ENCODE data around the gene ZDHHC12. TPM values are rescaled to one million over a fixed set of nuclear protein-coding genes. Genes with fewer than 3 reads are reported as not detected.

Gene ZDHHC12
- total and polyA plus RNA-seq, 2 of the 13 experiments (the other 11 are each of a cell fraction or from before 2014, with no cell fraction given): 25.4 to 28.0 TPM

- TF ChIP-seq SOX13 (IDR thresholded peaks at IDR 0.05) (no peak), SOX13 (CRISPR knock-in tag; conservative IDR thresholded peaks at IDR 0.05 in 1 of 2, IDR thresholded peaks at IDR 0.05 in 1 of 2) (no peak), KMT2B (CRISPR knock-in tag; IDR thresholded peaks at IDR 0.05) (no peak), ZNF3 (CRISPR knock-in tag; IDR thresholded peaks at IDR 0.05) (no peak), RAD21 (CRISPR knock-in tag; IDR thresholded peaks at IDR 0.05) (peak; percentile 25; the same call in 1 of the 2 replicates), ERF (CRISPR knock-in tag; IDR thresholded peaks at IDR 0.05) (peak; percentile 80), PLSCR1 (CRISPR knock-in tag; IDR thresholded peaks at IDR 0.05; ENCODE audit: borderline replicate concordance) (no peak), TEAD3 (CRISPR knock-in tag; optimal IDR thresholded peaks at IDR 0.05; ENCODE audit: borderline replicate concordance) (peak; percentile 6), ATF5 (CRISPR knock-in tag; IDR thresholded peaks at IDR 0.05; ENCODE audit: low read depth) (no peak), PAX8 (CRISPR knock-in tag; IDR thresholded peaks at IDR 0.05; ENCODE audit: borderline replicate concordance) (no peak), ATF1 (CRISPR knock-in tag; IDR thresholded peaks at IDR 0.05) (no peak), ZNF143 (CRISPR knock-in tag; IDR thresholded peaks at IDR 0.05) (no peak), TIGD3 (CRISPR knock-in tag; IDR thresholded peaks at IDR 0.05; ENCODE audit: borderline replicate concordance) (no peak), ZNF318 (CRISPR knock-in tag; IDR thresholded peaks at IDR 0.05) (peak; percentile 31; the same call in 1 of the 2 replicates), RARG (CRISPR knock-in tag; IDR thresholded peaks at IDR 0.05; ENCODE audit: low read depth) (no peak), SOX6 (IDR thresholded peaks at IDR 0.05) (no peak), SOX6 (CRISPR knock-in tag; IDR thresholded peaks at IDR 0.05) (no peak), CCAR2 (optimal IDR thresholded peaks at IDR 0.05; ENCODE audit: low read depth, low read length) (no peak), NFE2L1 (CRISPR knock-in tag; IDR thresholded peaks at IDR 0.05; ENCODE audit: borderline replicate concordance) (no peak), ZMYM4 (CRISPR knock-in tag; IDR thresholded peaks at IDR 0.05) (no peak; the same call in none of the 2 replicates)
Observed at GRCh38 chr9:128688501-128689292, 35.2 kb downstream of the ZDHHC12 start, which contains the start of gene SET (continued).

All from HepG2 (cell line).